ENCODE data around the gene SLC30A7.

The SLC30A7 gene

GRCh38 chr1:100979631-100980030, 83.7 kb downstream of the SLC30A7 start:
- DNase-seq (ENCODE audit: low spot score) = no peak

GRCh38 chr1:100982793-100983192, 86.9 kb downstream of the SLC30A7 start:
- no peak for DNase-seq (ENCODE audit: low spot score)

- no peak for DNase-seq (ENCODE audit: low spot score)
These were observed 92.2 kb downstream of the SLC30A7 start for GRCh38 chr1:100988121-100988520.

GRCh38 chr1:100989306-100990077, 93.6 kb downstream of the SLC30A7 start:
- DNase-seq (ENCODE audit: low spot score) = peak; percentile 60

DNA sequence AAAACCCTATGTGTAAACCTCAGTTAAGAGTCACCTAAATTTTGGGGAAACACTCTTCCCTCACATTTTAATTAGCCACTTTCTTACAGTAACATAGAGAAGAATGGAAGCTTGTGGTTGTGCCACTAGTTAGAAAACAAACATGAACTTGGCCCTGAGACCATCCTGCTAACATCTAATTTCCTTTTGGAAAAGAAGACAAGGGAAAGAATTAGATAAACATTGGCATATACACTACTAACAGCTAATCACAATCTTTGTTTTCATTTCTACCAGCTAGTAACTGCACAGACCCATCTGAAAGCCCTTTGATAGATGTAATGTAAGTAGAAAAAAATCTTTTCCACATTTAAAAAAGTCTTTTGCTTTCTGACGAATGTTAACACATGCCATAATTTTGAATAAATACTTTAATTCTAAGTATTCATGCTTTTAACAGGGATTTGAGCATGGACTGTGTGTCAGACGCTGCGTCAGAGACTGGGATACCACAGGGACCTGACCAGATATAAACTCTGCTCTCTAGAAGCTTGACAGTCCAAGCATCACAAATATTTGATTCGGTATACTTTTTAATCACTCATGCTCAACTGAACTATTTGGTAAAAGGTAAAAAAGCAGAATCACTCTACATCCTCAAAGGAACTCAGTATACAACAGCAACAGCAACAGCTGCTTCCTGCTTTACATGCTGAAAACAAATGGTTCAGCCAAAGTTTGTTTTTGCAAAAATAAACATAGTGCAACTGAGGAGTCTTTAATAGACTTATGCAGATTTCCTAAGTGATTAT, 99.5 kb downstream of the SLC30A7 start:
- no peak for DNase-seq (ENCODE audit: low spot score)

GRCh38 chr1:100998426-100998825, 102.5 kb downstream of the SLC30A7 start:
- DNase-seq (ENCODE audit: low spot score) = no peak

DNA sequence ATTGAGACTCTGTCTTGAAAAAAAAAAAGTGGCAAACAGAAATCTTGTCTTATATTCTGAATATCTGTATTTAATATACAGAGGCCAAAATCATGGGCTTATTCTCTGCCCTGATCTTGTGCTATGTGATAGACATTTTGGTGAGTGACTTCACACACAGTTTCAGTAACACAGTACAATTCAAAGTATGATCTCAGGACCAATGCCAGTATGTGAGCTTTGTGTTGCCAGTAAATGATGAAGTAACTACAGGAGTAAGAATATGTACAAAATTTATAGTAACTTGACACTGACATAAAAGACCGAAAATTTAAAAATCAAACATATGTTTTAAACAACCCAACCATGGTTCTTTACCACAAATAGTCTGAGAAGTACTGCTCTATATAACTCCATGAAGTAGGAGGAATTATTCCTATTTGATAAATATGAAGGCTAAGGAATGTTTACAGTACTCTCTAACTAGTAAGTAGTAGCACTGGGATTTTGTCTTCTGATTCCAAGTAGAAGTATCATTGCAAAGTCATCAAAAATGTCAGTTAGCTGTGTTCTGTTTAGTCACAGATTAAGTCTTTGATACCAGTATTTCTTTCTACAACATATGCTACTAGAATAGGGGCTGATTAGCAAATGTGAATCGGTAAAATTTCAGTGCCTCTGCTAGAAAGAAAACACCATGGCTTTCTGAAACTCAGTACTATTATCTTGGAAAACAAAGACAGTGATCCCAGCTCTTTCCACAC, 104.4 kb downstream of the SLC30A7 start:
- DNase-seq (ENCODE audit: low spot score) = no peak

- DNase-seq (ENCODE audit: low spot score) = no peak
These were observed 106.7 kb downstream of the SLC30A7 start for GRCh38 chr1:101002551-101002950.

DNA sequence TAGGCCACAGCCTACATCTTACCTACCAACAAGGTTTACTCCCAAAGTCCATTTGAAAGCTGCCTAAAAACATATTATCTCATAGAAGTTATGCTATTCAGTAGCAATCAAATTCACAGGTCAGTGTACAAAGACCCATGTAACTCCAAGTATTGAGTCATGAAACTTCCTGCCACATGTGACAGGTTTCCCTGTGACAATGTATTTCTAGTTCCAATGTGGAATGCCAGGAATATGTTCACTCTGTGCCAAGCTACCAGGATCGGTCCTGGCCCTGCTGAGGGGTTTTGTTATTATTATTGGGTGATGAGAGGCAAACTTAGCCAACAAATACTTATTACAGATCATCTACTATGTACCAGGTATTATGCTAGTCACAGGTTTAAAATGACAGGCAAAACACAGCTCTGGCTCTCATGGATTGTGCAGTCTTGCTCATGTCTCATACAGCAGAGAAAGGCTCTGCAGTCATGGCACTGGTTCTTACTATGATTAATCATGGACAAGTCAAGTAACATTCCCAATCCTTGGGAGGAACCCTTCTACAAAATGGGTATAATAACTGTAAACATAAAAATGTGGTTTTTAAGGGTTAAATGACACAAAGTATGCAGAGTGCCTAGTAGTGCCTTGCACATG, 107.2 kb downstream of the SLC30A7 start:
- no peak for DNase-seq (ENCODE audit: low spot score)

- no peak for DNase-seq (ENCODE audit: low spot score)
These were observed 108.2 kb downstream of the SLC30A7 start for GRCh38 chr1:101004061-101004460.

GRCh38 chr1:101004670-101005069, 108.8 kb downstream of the SLC30A7 start:
- no peak for DNase-seq (ENCODE audit: low spot score)

- DNase-seq (ENCODE audit: low spot score) = no peak
These were observed 109.3 kb downstream of the SLC30A7 start for GRCh38 chr1:101005183-101005582.

DNA sequence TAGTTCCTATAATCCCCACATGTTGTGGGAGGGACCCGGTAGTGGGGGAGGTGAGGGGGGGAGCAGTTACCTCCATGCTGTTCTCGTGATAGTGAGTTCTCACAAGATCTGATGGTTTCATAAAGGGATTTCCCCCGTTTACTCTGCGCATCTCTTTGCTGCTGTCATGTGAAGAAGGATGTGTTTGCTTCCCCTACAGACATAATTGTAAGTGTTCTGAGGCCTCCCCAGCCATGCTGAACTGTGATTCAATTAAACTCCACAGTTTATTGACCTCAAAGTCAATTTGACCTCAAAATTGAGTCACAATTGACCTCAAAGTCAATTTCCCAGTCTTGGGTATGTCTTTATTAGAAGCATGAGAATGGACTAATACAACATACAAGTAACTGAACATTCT, 110.0 kb downstream of the SLC30A7 start:
- DNase-seq (ENCODE audit: low spot score) = no peak

- no peak for DNase-seq (ENCODE audit: low spot score)
These were observed 110.7 kb downstream of the SLC30A7 start for GRCh38 chr1:101006553-101006952.

GRCh38 chr1:101008229-101008834, 112.4 kb downstream of the SLC30A7 start:
- no peak for DNase-seq (ENCODE audit: low spot score)

GRCh38 chr1:101013776-101014175, 117.9 kb downstream of the SLC30A7 start:
- no peak for DNase-seq (ENCODE audit: low spot score)

DNA sequence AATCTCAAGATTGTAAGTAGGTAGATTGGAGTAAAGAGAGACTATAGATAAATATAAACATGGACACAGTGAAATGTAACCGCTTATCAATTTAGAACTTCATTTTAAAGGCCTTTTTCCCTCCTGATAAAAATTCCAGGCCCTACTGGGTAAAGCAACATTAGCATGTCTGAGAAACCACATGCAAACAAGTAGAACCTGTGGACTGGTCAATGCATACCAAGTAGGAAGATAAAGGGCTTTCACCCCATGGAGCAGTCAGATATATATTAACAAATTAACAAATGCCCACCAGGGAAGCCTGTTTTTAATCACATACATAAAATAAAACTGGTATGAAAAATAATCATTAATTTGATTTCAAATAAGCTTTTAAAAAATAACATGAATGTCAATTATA, 121.6 kb downstream of the SLC30A7 start:
- DNase-seq (ENCODE audit: low spot score) = no peak

DNA sequence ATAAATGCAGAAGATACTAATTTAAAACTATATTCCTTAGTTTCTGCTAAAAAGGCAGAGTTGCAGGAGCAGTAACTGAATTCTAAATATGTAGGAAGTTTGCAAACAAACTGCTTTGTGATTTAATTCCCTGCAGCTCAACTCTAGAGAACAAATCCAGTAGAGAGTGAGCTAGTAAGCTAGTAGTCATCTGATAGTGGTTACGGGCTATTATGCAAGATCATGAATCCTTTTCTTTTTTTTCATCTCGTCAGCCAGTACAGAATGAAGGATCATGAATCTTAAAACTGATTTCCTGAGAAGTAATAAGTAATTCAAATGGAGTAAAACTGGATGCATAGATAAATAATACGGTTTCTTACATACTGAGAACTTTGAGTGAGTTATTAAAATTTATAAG, 126.4 kb downstream of the SLC30A7 start:
- peak; percentile 10 for DNase-seq (ENCODE audit: low spot score)

DNA sequence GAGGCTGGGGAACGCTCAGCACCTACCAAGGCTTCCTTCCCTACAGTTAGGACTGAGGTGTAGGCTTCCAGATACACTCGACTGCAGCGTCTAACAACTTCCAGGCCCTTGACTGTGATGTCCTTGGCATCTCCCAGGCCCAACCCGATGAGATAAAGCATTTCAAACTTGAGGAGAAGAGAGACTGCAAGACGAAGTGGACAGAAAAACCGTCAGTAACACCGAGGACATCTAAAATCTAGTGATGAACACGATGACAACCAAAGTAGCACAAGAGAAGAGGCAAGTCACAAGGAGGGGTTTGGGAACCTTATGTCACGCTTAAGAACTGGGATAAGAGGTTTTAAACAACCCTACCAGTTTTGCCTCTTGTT, 129.4 kb downstream of the SLC30A7 start:
- no peak for DNase-seq (ENCODE audit: low spot score)

DNA sequence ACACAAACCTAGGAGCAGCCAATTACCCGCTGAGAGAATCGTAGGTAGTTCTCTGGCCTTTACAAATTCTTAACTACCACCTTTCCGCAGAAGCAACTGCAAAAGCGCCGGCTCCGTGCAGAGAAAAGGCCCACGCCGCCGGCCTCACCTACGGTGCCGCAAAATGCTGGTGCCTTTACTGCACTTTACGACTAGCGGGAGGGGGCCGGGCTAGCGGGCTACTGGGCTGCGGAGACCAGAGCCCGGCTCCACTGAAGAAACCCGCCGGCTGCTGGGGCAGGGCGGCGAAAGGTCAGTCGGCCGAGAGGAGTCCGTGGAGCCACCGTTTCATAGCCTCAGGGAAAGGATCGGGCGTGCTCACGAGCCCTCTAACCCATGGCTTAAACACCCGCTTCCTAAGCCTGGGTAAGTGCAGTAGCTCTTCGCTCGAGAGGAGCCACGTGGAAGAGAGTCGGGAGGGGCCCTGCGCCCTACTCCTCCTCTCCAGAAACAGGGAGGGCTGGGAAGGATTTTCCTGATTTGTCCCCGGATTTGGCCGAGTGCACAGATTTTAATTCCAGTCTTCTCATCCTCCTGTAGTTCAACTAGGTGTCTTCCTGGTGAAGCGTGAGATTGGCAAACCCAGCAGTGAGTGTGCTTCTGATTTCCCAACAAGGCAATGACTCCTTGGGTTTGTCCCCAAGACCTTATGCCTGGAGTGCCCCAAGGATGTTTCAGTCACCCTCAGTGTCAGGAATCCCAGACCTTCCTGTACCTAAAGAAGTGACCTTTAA, 130.0 kb downstream of the SLC30A7 start, which contains the start of gene DPH5:
Gene DPH5, minus strand, starts transcription at position 128 of the 773 bp plus-strand sequence. CDS start 341 bp downstream, outside the sequence.
- DNase-seq (ENCODE audit: low spot score) = peak; percentile 88

DNA sequence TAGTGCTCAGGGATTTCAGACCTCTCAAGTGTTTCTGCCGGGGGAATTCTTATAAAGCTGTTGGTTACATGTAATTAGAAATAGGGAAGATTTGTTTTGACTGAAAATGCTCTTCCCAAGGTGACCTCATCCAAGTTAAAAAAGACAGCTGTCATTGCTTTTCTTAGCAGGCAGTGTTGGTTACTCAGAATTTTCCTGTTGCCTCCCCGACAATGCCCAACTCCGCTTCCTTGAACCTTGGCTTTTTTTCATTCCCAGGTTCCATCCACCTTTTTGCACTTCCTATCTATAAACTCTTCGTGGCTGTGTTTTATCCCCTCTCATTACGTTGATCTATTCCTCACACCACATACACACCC, 130.5 kb downstream of the SLC30A7 start:
- DNase-seq (ENCODE audit: low spot score) = no peak
